Caco-2 (cell line): Measurements from ENCODE around the gene NTNG2. TPM values are rescaled to one million over a fixed set of nuclear protein-coding genes. Genes with fewer than 3 reads are reported as not detected.

Experiments used
- BruUV-seq: library from RNA; stranded (reverse); fragments of 400-500 nt; replicated peaks from 2 replicates; lab custom pipeline; 2021; lab: Mats Ljungman, UMichigan
- CTCF ChIA-PET: fragments of 300-600 bp; sonication (Branson Sonifier 250); formaldehyde crosslinking; loops from one replicate; lab custom pipeline; 2022; ENCODE audit warnings: antibody characterized with exemption; lab: Charles Lee
- POLR2A ChIA-PET: fragments of 300-600 bp; sonication (Branson Sonifier 250); formaldehyde crosslinking; loops from one replicate; lab custom pipeline; 2022; ENCODE audit warnings: antibody characterized with exemption; lab: Charles Lee
- DNase-seq, 2 experiments: peaks; one replicate each; pipeline versions ENCODE4 v3.0.0 to v3.0.0-alpha.2; 2020 to 2022
- H3K27me3 ChIP-seq: replicated peaks from 2 replicates; pipeline ENCODE4 v1.6.0; 2011; ENCODE audit warnings: low read length; ENCODE audit not compliant: control insufficient read depth, insufficient read depth
- H3K36me3 ChIP-seq: 2 replicates; pipeline ENCODE4 v1.5.1; 2011; ENCODE audit warnings: low read length; ENCODE audit not compliant: control insufficient read depth, insufficient read depth
- H3K4me1 ChIP-seq: fragments of 250-450 bp; sonication (Bioruptor Pico); 2 replicates; pipeline ENCODE4 v1.5.1; 2020; ENCODE audit warnings: mild to moderate bottlenecking
- H3K4me3 ChIP-seq: 2 replicates; pipeline ENCODE4 v1.5.1; 2011; ENCODE audit warnings: low read depth, mild to moderate bottlenecking, control low read depth, low read length
- H3K9me3 ChIP-seq: fragments of 250-450 bp; sonication (Bioruptor Pico); 2 replicates; pipeline ENCODE4 v1.5.1; 2020; ENCODE audit warnings: mild to moderate bottlenecking, moderate library complexity
- H3K27ac Mint-ChIP-seq: one replicate; pipeline ENCODE4 v1.8.0; 2022; ENCODE audit warnings: mixed read lengths; ENCODE audit not compliant: unreplicated experiment
- H3K27me3 Mint-ChIP-seq: one replicate; pipeline ENCODE4 v1.8.0; 2022; ENCODE audit warnings: mixed read lengths; ENCODE audit not compliant: insufficient read depth, unreplicated experiment
- H3K36me3 Mint-ChIP-seq: one replicate; pipeline ENCODE4 v1.8.0; 2022; ENCODE audit warnings: mild to moderate bottlenecking, mixed read lengths; ENCODE audit not compliant: insufficient read depth, unreplicated experiment
- H3K4me1 Mint-ChIP-seq: one replicate; pipeline ENCODE4 v1.8.0; 2022; ENCODE audit warnings: low read depth, mixed read lengths; ENCODE audit not compliant: unreplicated experiment
- H3K4me3 Mint-ChIP-seq: one replicate; pipeline ENCODE4 v1.8.0; 2022; ENCODE audit warnings: mild to moderate bottlenecking, moderate library complexity, mixed read lengths; ENCODE audit not compliant: unreplicated experiment
- H3K9me3 Mint-ChIP-seq: one replicate; pipeline ENCODE4 v1.8.0; 2022; ENCODE audit warnings: mixed read lengths; ENCODE audit not compliant: unreplicated experiment
- intact Hi-C: fragments of 100-400 bp; cut with micrococcal nuclease; formaldehyde crosslinking; loops from one replicate; pipeline ENCODE4 v1.10.0; 2022; ENCODE audit not compliant: unreplicated experiment
- total RNA-seq: library from RNA; stranded (reverse); gene quantifications from 2 replicates; pipeline ENCODE4 v1.2.3, GENCODE V29; 2022
- TF ChIP-seq, protein P1 (sequence below), 2 experiments: fragments of 200-600 bp in 1 of 2; IDR thresholded peaks; 1 replicate in 1 of 2; 2 replicates in 1 of 2; pipeline versions ENCODE4 v1.5.1 to v1.8.0; 2011 to 2022; ENCODE audit warnings: antibody characterized with exemption in 1 of 2, control low read depth in 1 of 2, inconsistent platforms in 1 of 2, low read depth in 1 of 2, low read length in 1 of 2, mild to moderate bottlenecking in 1 of 2, moderate library complexity in 1 of 2; ENCODE audit not compliant: insufficient read depth in 1 of 2, severe bottlenecking in 1 of 2, unreplicated experiment in 1 of 2

The NTNG2 gene
- total RNA-seq, 1 experiment from 2014 or later: not detected

DNA sequence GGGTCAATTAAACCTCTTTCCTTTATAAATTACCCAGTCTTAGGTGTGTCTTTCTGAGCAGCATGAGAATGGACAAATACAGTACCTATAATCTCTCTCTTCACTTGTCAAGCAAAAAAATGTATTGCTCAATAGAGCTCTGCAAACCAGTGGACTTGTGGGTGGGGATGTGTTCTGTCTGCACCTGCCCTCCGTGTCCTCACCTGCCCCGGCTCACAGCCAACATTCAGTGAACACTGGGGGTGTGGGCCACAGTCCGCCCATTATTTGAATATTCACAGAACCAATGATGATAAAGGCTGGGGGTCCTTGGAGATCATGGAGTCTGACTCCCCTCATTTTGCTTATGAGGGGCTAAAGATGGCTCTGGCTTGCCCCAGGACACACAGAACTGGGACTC is 45.3 kb upstream of the NTNG2 start:
- Mint-ChIP-seq H3K36me3 (no peaks in the 10 kb centered on the region), H3K27me3 (peaks cover 20% of the 10 kb centered on the region), H3K4me1 (no peaks in the 10 kb centered on the region), H3K27ac (no peak overlapping the region), H3K9me3 (no peaks in the 10 kb centered on the region), H3K4me3 (no peak overlapping the region)
- Histone ChIP-seq H3K9me3 (no peaks in the 10 kb centered on the region), H3K27me3 (no peaks in the 10 kb centered on the region), H3K36me3 (no peaks in the 10 kb centered on the region), H3K4me3 (no peak overlapping the region), H3K4me1 (no peaks in the 10 kb centered on the region)
- TF ChIP-seq, protein P1, sequence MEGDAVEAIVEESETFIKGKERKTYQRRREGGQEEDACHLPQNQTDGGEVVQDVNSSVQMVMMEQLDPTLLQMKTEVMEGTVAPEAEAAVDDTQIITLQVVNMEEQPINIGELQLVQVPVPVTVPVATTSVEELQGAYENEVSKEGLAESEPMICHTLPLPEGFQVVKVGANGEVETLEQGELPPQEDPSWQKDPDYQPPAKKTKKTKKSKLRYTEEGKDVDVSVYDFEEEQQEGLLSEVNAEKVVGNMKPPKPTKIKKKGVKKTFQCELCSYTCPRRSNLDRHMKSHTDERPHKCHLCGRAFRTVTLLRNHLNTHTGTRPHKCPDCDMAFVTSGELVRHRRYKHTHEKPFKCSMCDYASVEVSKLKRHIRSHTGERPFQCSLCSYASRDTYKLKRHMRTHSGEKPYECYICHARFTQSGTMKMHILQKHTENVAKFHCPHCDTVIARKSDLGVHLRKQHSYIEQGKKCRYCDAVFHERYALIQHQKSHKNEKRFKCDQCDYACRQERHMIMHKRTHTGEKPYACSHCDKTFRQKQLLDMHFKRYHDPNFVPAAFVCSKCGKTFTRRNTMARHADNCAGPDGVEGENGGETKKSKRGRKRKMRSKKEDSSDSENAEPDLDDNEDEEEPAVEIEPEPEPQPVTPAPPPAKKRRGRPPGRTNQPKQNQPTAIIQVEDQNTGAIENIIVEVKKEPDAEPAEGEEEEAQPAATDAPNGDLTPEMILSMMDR (IDR thresholded peaks at IDR 0.05; ENCODE audit: insufficient read depth in 1 of 2, low read depth in 1 of 2, low read length in 1 of 2, severe bottlenecking in 1 of 2, unreplicated experiment in 1 of 2): no peak
- BruUV-seq: no TSS peak
- intact Hi-C loops: no loop called here
- POLR2A ChIA-PET: no interaction called here
- DNase-seq: no peak
- CTCF ChIA-PET: no interaction called here

DNA sequence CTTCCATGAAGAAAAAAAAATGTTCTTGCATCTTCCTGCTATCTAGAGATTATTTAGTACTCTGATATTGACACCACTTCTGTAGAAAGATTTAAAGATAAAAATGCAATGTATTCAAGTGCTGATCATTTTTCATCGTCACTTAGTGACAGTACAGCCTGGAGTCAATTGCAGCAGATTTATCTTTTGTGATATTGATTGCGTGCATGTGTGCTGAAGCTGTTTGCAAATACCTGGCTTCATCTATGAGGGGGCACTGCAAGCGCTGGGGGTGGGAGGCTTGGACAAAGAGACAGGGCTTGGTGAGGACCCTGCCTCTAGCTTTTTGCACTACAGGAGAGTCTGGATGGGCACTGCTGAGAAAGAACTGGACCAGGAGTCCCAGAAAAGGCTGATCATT is 44.2 kb upstream of the NTNG2 start:
- Mint-ChIP-seq H3K27me3 (peaks cover 24% of the 10 kb centered on the region), H3K9me3 (no peaks in the 10 kb centered on the region), H3K36me3 (no peaks in the 10 kb centered on the region), H3K27ac (no peak overlapping the region), H3K4me1 (no peaks in the 10 kb centered on the region), H3K4me3 (no peak overlapping the region)
- no peaks in the 10 kb centered on the region for H3K9me3 ChIP-seq
- POLR2A ChIA-PET: no interaction called here
- BruUV-seq: no TSS peak
- TF ChIP-seq, protein P1 (IDR thresholded peaks at IDR 0.05; ENCODE audit: insufficient read depth in 1 of 2, low read depth in 1 of 2, low read length in 1 of 2, severe bottlenecking in 1 of 2, unreplicated experiment in 1 of 2): no peak
- H3K36me3 ChIP-seq: no peaks in the 10 kb centered on the region
- no peak overlapping the region for H3K4me3 ChIP-seq
- no peaks in the 10 kb centered on the region for H3K4me1 ChIP-seq
- intact Hi-C loops: no loop called here
- CTCF ChIA-PET: no interaction called here
- H3K27me3 ChIP-seq: no peaks in the 10 kb centered on the region
- no peak for DNase-seq

DNA sequence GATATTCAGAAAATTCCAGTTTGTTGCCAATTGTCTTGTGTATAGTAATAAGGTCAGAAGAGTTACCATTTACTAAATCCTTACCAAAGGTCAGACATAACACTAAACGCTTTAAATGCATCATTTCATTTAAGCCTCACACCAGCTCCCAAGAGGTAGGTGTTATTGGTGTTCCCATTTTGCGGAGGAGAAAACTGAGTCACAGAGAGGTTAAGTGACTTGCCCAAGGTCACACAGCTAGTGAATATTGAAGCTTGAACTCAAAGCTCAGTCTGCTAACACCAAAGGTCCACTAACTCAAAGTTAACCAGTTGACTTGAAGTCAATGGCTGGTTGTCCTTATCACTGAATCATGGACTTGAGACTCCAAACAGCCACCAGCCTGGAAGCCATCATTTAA is 40.8 kb upstream of the NTNG2 start:
- no TSS peak for BruUV-seq

More for the DNA sequence above, 40.8 kb upstream of the NTNG2 start:
- Mint-ChIP-seq H3K36me3 (no peaks in the 10 kb centered on the region), H3K9me3 (no peaks in the 10 kb centered on the region), H3K27me3 (peaks cover 22% of the 10 kb centered on the region), H3K4me3 (no peak overlapping the region), H3K27ac (no peak overlapping the region), H3K4me1 (no peaks in the 10 kb centered on the region)
- Histone ChIP-seq H3K4me3 (no peak overlapping the region), H3K9me3 (no peaks in the 10 kb centered on the region), H3K36me3 (no peaks in the 10 kb centered on the region), H3K27me3 (no peaks in the 10 kb centered on the region; the same call in none of the 2 replicates), H3K4me1 (no peaks in the 10 kb centered on the region)
- TF ChIP-seq, protein P1 (IDR thresholded peaks at IDR 0.05; ENCODE audit: insufficient read depth in 1 of 2, low read depth in 1 of 2, low read length in 1 of 2, severe bottlenecking in 1 of 2, unreplicated experiment in 1 of 2): no peak
- intact Hi-C loops: no loop called here
- CTCF ChIA-PET: no interaction called here
- no peak for DNase-seq
- POLR2A ChIA-PET: no interaction called here
